K562 (cell line): ENCODE measurements around the gene C17orf75. TPM values are rescaled to one million over a fixed set of nuclear protein-coding genes. Genes with fewer than 3 reads are reported as not detected.

ENCODE experiments used
- ATAC-seq: fragments of 200-7000 bp; cut with Tn5 transposase; 3 replicates; pipeline ENCODE4 v1.9.1; 2020; ENCODE audit warnings: moderate library complexity
- Bru-seq: library from RNA; stranded (reverse); fragments of 400-500 nt; gene quantifications from one replicate; lab custom pipeline; 2021; lab: Mats Ljungman, UMichigan
- BruChase-seq, 2 experiments: library from RNA; stranded (reverse); fragments of 400-500 nt; gene quantifications; one replicate each; lab custom pipeline; 2021; lab: Mats Ljungman, UMichigan
- BruUV-seq: library from RNA; stranded (reverse); fragments of 400-500 nt; replicated peaks from 2 replicates; lab custom pipeline; 2021; lab: Mats Ljungman, UMichigan
- CTCF ChIA-PET: fragments of 300-600 bp; formaldehyde crosslinking; extraction: SDS; loops from one replicate; lab custom pipeline; 2021; ENCODE audit warnings: low intra/inter-chr PET ratio; lab: Yijun Ruan, JAX
- POLR2A ChIA-PET: fragments of 300-600, 350-650 bp; sonication (Branson Sonifier 250); formaldehyde crosslinking; extraction: SDS; loops from one replicate; lab custom pipeline; 2021; ENCODE audit warnings: antibody characterized with exemption, inconsistent platforms; lab: Yijun Ruan, JAX
- DNase-seq, 4 experiments: peaks; one replicate each; pipeline versions ENCODE4 v3.0.0 to v3.0.0-alpha.2; 2011 to 2018; ENCODE audit warnings: low spot score in 3 of 4, mixed read lengths in 3 of 4; ENCODE audit errors: extremely low read depth in 1 of 4
- FAIRE-seq: peaks from 2 replicates; lab custom pipeline; 2011; peaks lifted over from hg19 to GRCh38; lab: Jason Lieb, UNC
- H2AFZ ChIP-seq: 2 replicates; pipeline ENCODE4 v1.6.0; 2011; ENCODE audit warnings: low read depth, low read length, control low read depth, inconsistent platforms
- H3K27ac ChIP-seq: fragments of 200-600 bp; 3 replicates; pipeline ENCODE4 v1.8.0; 2011; ENCODE audit warnings: low read depth, mild to moderate bottlenecking, control low read depth, inconsistent platforms, low read length, moderate library complexity, mixed read lengths; ENCODE audit errors: extremely low read depth
- H3K27me3 ChIP-seq, 2 experiments: fragments of 300-600 bp in 1 of 2; 2 replicates in 1 of 2; 3 replicates in 1 of 2; pipeline versions ENCODE4 v1.6.0 to v1.8.0; 2011; ENCODE audit warnings: inconsistent platforms in 2 of 2, low read length in 2 of 2, mild to moderate bottlenecking in 1 of 2, mixed read lengths in 1 of 2, moderate library complexity in 1 of 2; ENCODE audit not compliant: control insufficient read depth in 2 of 2, insufficient read depth in 2 of 2
- H3K36me3 ChIP-seq: fragments of 300-600 bp; 3 replicates; pipeline ENCODE4 v1.8.0; 2011; ENCODE audit warnings: mild to moderate bottlenecking, low read length, inconsistent platforms; ENCODE audit not compliant: control insufficient read depth, insufficient read depth
- H3K4me1 ChIP-seq, 2 experiments: fragments of 200-600 bp in 1 of 2; replicated peaks in 1 of 2; 2 replicates in 1 of 2; 3 replicates in 1 of 2; pipeline versions ENCODE4 v1.5.1 to v1.8.0; 2011; ENCODE audit warnings: inconsistent platforms in 2 of 2, low read length in 2 of 2, mild to moderate bottlenecking in 1 of 2, mixed read lengths in 1 of 2, moderate library complexity in 1 of 2; ENCODE audit not compliant: control insufficient read depth in 2 of 2, insufficient read depth in 2 of 2
- H3K4me2 ChIP-seq: 2 replicates; pipeline ENCODE4 v1.6.1; 2011; ENCODE audit warnings: low read length, control low read depth, inconsistent platforms, mixed read lengths; ENCODE audit not compliant: insufficient read depth
- H3K4me3 ChIP-seq: fragments of 200-600 bp; sonication (generic), shearing (Covaris generic); 2 replicates; pipeline ENCODE4 v1.5.1; 2016; ENCODE audit warnings: control low read depth, inconsistent platforms
- H3K79me2 ChIP-seq: fragments of 200-600 bp; 3 replicates; pipeline ENCODE4 v1.8.0; 2011; ENCODE audit warnings: low read length, inconsistent platforms; ENCODE audit not compliant: control insufficient read depth, insufficient read depth
- H3K9ac ChIP-seq, 2 experiments: 2 replicates each; pipeline versions ENCODE4 v1.6.0 to v1.6.1; 2011; ENCODE audit warnings: low read depth in 2 of 2, low read length in 2 of 2, control low read depth in 1 of 2, inconsistent platforms in 1 of 2, mild to moderate bottlenecking in 1 of 2, mixed read lengths in 1 of 2; ENCODE audit not compliant: insufficient read depth in 1 of 2
- H3K9me1 ChIP-seq: one replicate; pipeline ENCODE4 v1.6.0; 2011; ENCODE audit warnings: inconsistent platforms, mild to moderate bottlenecking, low read length, moderate library complexity; ENCODE audit not compliant: control insufficient read depth, insufficient read depth
- H3K9me3 ChIP-seq: replicated peaks from 2 replicates; pipeline ENCODE4 v1.5.1; 2011; ENCODE audit warnings: low read depth, low read length, inconsistent platforms; ENCODE audit not compliant: control insufficient read depth, insufficient read depth
- H4K20me1 ChIP-seq: replicated peaks from 2 replicates; pipeline ENCODE4 v1.6.1; 2011; ENCODE audit warnings: low read length, inconsistent platforms, mixed read lengths; ENCODE audit not compliant: control insufficient read depth, insufficient read depth
- ZBTB8A ChIP-seq: fragments of 450-650 bp; IDR thresholded peaks from 2 replicates; pipeline ENCODE4 v1.6.1; 2018; ENCODE audit warnings: mild to moderate bottlenecking, moderate library complexity; ENCODE audit not compliant: partially characterized antibody
- ZNF134 ChIP-seq: fragments of 250-450 bp; sonication (Bioruptor Pico); conservative IDR thresholded peaks from 2 replicates; pipeline ENCODE4 v1.4.0; 2020
- ZNF24 ChIP-seq: fragments of 450-650 bp; IDR thresholded peaks from 2 replicates; pipeline ENCODE4 v1.6.1; 2016
- ZNF318 ChIP-seq, 2 experiments: fragments of 450-650 bp; IDR thresholded peaks; 2 replicates each; pipeline ENCODE4 v1.6.1; 2016; ENCODE audit warnings: mild to moderate bottlenecking in 2 of 2, borderline replicate concordance in 1 of 2, low read depth in 1 of 2, moderate library complexity in 1 of 2
- WGBS: fragments of 100-300 bp; shearing (Covaris generic); methylation state at CpG from one replicate; pipeline ENCODE4 v1.1.6; 2016; ENCODE audit warnings: low coverage, mixed read lengths; ENCODE audit not compliant: insufficient coverage; ENCODE audit errors: missing lambda C conversion rate; 5-methylcytosine and 5-hydroxymethylcytosine counted together
- in situ Hi-C: fragments of 300-500 bp; cut with MboI; formaldehyde crosslinking; loops from 4 replicates; pipeline ENCODE4 v1.15.0; 2018; ENCODE audit warnings: inconsistent platforms, mixed read lengths
- intact Hi-C: fragments of 100-400 bp; cut with micrococcal nuclease; formaldehyde crosslinking; loops from 2 replicates; pipeline ENCODE4 v1.14.2; 2022
- long read RNA-seq, 3 experiments: library from polyadenylated mRNA in 2 of 3; library from RNA in 1 of 3; unstranded in 2 of 3; stranded (forward) in 1 of 3; transcript quantifications; one replicate each; pipeline ENCODE4 v2.0.0, GENCODE V29; 2019 to 2022
- polyA minus RNA-seq, 3 experiments: library from RNA; depleted of rRNA, polyadenylated mRNA; stranded (reverse); fragments of >200 nt; gene quantifications; 2 replicates each; pipeline ENCODE4 v1.2.3, GENCODE V29; 2011
- polyA plus RNA-seq, 8 experiments: library from polyadenylated mRNA; depleted of rRNA in 4 of 8; stranded (reverse) in 5 of 8; unstranded in 3 of 8; fragments of >200 nt; fragmentation: Nextera tagmentation in 2 of 8; fragmentation: Illumina TruSeq in 1 of 8; extraction: Ambion mirVana in 2 of 8; extraction: Trizol in 1 of 8; gene quantifications; 2 replicates each; pipeline versions ENCODE4 v1.2.1 to v1.2.3, GENCODE V29; 2011 to 2014; ENCODE audit warnings: inconsistent platforms in 1 of 8, missing spikeins in 1 of 8
- total RNA-seq, 7 experiments: library from RNA; depleted of rRNA in 6 of 7; stranded (reverse); fragments of >200 nt in 6 of 7; fragmentation: Illumina TruSeq in 2 of 7; extraction: Trizol in 2 of 7; gene quantifications; 2 replicates each; pipeline versions ENCODE4 v1.2.1 to v1.2.3, GENCODE V29; 2011 to 2021; ENCODE audit warnings: low replicate concordance in 1 of 7
- TF ChIP-seq, protein P1 (sequence below), 2 experiments: fragments of 250-450 bp in 1 of 2; fragments of 450-650 bp in 1 of 2; sonication (Bioruptor Pico) in 1 of 2; IDR thresholded peaks; 2 replicates each; pipeline versions ENCODE4 v1.6.1 to v1.8.0; 2016 to 2021; ENCODE audit warnings: mild to moderate bottlenecking in 2 of 2, moderate library complexity in 2 of 2, missing compliant biosample characterization in 1 of 2, missing genetic modification characterization in 1 of 2

The C17orf75 gene
- 21.1 and 30.2 TPM in 2 replicates for total RNA-seq (2011; cell fraction: chromatin; rRNA removed; ENCODE audit: low replicate concordance)
- 10.5 and 11.2 TPM in 2 replicates for total RNA-seq (2011; cell fraction: nucleolus; rRNA removed)
- 21.6 and 26.5 TPM in 2 replicates for total RNA-seq (2011; cell fraction: nucleoplasm; rRNA removed)
- total RNA-seq (2014; rRNA removed), result 17.4 and 24.8 TPM in 2 replicates
- total RNA-seq (2014; rRNA removed; fragmentation: Illumina TruSeq; extraction: Trizol), result 21.2 and 22.4 TPM in 2 replicates
- 15.0 and 16.1 TPM in 2 replicates for total RNA-seq (2015; rRNA removed; fragmentation: Illumina TruSeq; extraction: Trizol)
- 17.3 and 18.5 TPM in 2 replicates for total RNA-seq (2021)
- 14.1 and 26.1 TPM in 2 replicates for polyA plus RNA-seq (2011; rRNA removed)
- polyA plus RNA-seq (2011; cell fraction: cytosol; rRNA removed), result 5.5 and 8.6 TPM in 2 replicates
- 11.0 and 15.2 TPM in 2 replicates for polyA plus RNA-seq (2011; cell fraction: nucleus; rRNA removed)
- 18.6 and 24.7 TPM in 2 replicates for polyA plus RNA-seq (2012)
- 15.1 and 15.5 TPM in 2 replicates for polyA plus RNA-seq (2014; fragmentation: Illumina TruSeq; extraction: Trizol)
- 10 to 100 TPM; 49.6 to 55.7 TPM for polyA plus RNA-seq (2014; fragmentation: Nextera tagmentation; extraction: Ambion mirVana)
- 17.0 and 20.4 TPM in 2 replicates for polyA plus RNA-seq (2014; rRNA removed)
- polyA minus RNA-seq (2011; rRNA and poly(A)+ RNA removed), result 9.7 and 16.0 TPM in 2 replicates
- 4.6 and 7.2 TPM in 2 replicates for polyA minus RNA-seq (2011; cell fraction: cytosol; rRNA and poly(A)+ RNA removed)
- 4.6 and 5.6 TPM in 2 replicates for polyA minus RNA-seq (2011; cell fraction: nucleus; rRNA and poly(A)+ RNA removed)
- Bru-seq, nascent RNA, result percentile 59 among the genes with signal in this experiment
- percentile 65 among the genes with signal in this experiment for BruChase-seq, experiment 1, labeled RNA remaining after a 2-hour chase
- percentile 69 among the genes with signal in this experiment for BruChase-seq, experiment 2, labeled RNA remaining after a 6-hour chase
- long read RNA-seq, experiment 1, transcript C17orf75-202 (10 exons, 1,642 nt), result major isoform, 41 of 75 reads
- long read RNA-seq, experiment 1, partial matches to known transcripts, result 8 of 75 reads
- long read RNA-seq, experiment 1, other reads (novel, unspliced or antisense), result 26 of 75 reads
- long read RNA-seq, experiment 2, transcript C17orf75-202 (10 exons, 1,642 nt), result major isoform, 6 of 13 reads
- long read RNA-seq, experiment 2, partial matches to known transcripts, result 2 of 13 reads
- long read RNA-seq, experiment 2, other reads (novel, unspliced or antisense), result 5 of 13 reads
- long read RNA-seq, experiment 3, transcript C17orf75-202 (10 exons, 1,642 nt), result major isoform, 31 of 39 reads
- long read RNA-seq, experiment 3, partial matches to known transcripts, result 1 of 39 reads
- long read RNA-seq, experiment 3, other reads (novel, unspliced or antisense), result 6 of 39 reads

GRCh38 chr17:32341857-32342602 is at the start of gene C17orf75:
Gene C17orf75 (minus strand): TSS chr17:32342173. CDS start chr17:32342139, 34 bp downstream.
- H3K9me1 ChIP-seq, result no peaks in the 10 kb centered on the region
- H4K20me1 ChIP-seq, result no peaks in the 10 kb centered on the region
- peak within 1 kb of the TSS; percentile 83 for H3K27ac ChIP-seq
- peaks cover 14% of the 10 kb centered on the region; the same call in 2 of the 3 replicates for H3K79me2 ChIP-seq
- in situ Hi-C loops (no loop called here), intact Hi-C loops (loop anchor here (2.0 kb wide), 1 partner anchor 103 kb away; the partner anchor contains the start of gene PSMD11)
- 2% methylated on average over 27 of the region's 47 CpGs for WGBS
- peak within 1 kb of the TSS; percentile 55 for H3K4me3 ChIP-seq
- TSS peak; percentile 94 for BruUV-seq
- ChIA-PET CTCF (no interaction called here), POLR2A (interaction anchor here (0.6 to 1.8 kb wide), 2 partner anchors 9 to 33 kb away, joined by 4 to 10 read pairs; no protein-coding TSS in a partner anchor)
- H3K9me3 ChIP-seq, result no peaks in the 10 kb centered on the region
- H3K36me3 ChIP-seq, result peaks cover 5% of the 10 kb centered on the region; the same call in 1 of the 3 replicates
- DNase-seq (peak; percentile 76 to 90 (median 80)), FAIRE-seq (peak; percentile 51), ATAC-seq (peak; percentile 93)
- peak within 1 kb of the TSS; percentile 74 to 92 for H3K9ac ChIP-seq
- peak within 1 kb of the TSS; percentile 91 for H2AFZ ChIP-seq
- no peaks in the 10 kb centered on the region for H3K27me3 ChIP-seq
- H3K4me2 ChIP-seq, result peak within 1 kb of the TSS; percentile 97
- peaks cover 29 to 34% of the 10 kb centered on the region in 2 experiments for H3K4me1 ChIP-seq
- peak; percentile 76; the same call in 1 of the 2 replicates for TF ChIP-seq ZNF24
- no peak for TF ChIP-seq ZBTB8A
- TF ChIP-seq ZNF134 (CRISPR knock-in tag), result no peak
- TF ChIP-seq, protein P1, sequence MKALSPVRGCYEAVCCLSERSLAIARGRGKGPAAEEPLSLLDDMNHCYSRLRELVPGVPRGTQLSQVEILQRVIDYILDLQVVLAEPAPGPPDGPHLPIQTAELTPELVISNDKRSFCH (CRISPR knock-in tag; IDR thresholded peaks at IDR 0.05), result no peak
- TF ChIP-seq, protein P1 (tag; IDR thresholded peaks at IDR 0.05), result peak; percentile 77
- 0 out of 4 replicates have a peak, but pooled peaks of 1 of the 2 experiments have one; percentile 10 for TF ChIP-seq ZNF318 (IDR thresholded peaks at IDR 0.05; ENCODE audit: borderline replicate concordance in 1 of 2, low read depth in 1 of 2)
